Caco-2 (cell line): Measurements from ENCODE around the gene BMP4. TPM values are rescaled to one million over a fixed set of nuclear protein-coding genes. Genes with fewer than 3 reads are reported as not detected.

Source experiments
- Bru-seq: library from RNA; stranded (reverse); fragments of 400-500 nt; gene quantifications from one replicate; lab custom pipeline; 2021; lab: Mats Ljungman, UMichigan
- BruChase-seq, 2 experiments: library from RNA; stranded (reverse); fragments of 400-500 nt; gene quantifications; one replicate each; lab custom pipeline; 2021; lab: Mats Ljungman, UMichigan
- BruUV-seq: library from RNA; stranded (reverse); fragments of 400-500 nt; replicated peaks from 2 replicates; lab custom pipeline; 2021; lab: Mats Ljungman, UMichigan
- CTCF ChIA-PET: fragments of 300-600 bp; sonication (Branson Sonifier 250); formaldehyde crosslinking; loops from one replicate; lab custom pipeline; 2022; ENCODE audit warnings: antibody characterized with exemption; lab: Charles Lee
- POLR2A ChIA-PET: fragments of 300-600 bp; sonication (Branson Sonifier 250); formaldehyde crosslinking; loops from one replicate; lab custom pipeline; 2022; ENCODE audit warnings: antibody characterized with exemption; lab: Charles Lee
- DNase-seq, 2 experiments: peaks; one replicate each; pipeline versions ENCODE4 v3.0.0 to v3.0.0-alpha.2; 2020 to 2022
- H3K27me3 ChIP-seq: replicated peaks from 2 replicates; pipeline ENCODE4 v1.6.0; 2011; ENCODE audit warnings: low read length; ENCODE audit not compliant: control insufficient read depth, insufficient read depth
- H3K36me3 ChIP-seq: 2 replicates; pipeline ENCODE4 v1.5.1; 2011; ENCODE audit warnings: low read length; ENCODE audit not compliant: control insufficient read depth, insufficient read depth
- H3K4me1 ChIP-seq: fragments of 250-450 bp; sonication (Bioruptor Pico); 2 replicates; pipeline ENCODE4 v1.5.1; 2020; ENCODE audit warnings: mild to moderate bottlenecking
- H3K4me3 ChIP-seq: 2 replicates; pipeline ENCODE4 v1.5.1; 2011; ENCODE audit warnings: low read depth, mild to moderate bottlenecking, control low read depth, low read length
- H3K9me3 ChIP-seq: fragments of 250-450 bp; sonication (Bioruptor Pico); 2 replicates; pipeline ENCODE4 v1.5.1; 2020; ENCODE audit warnings: mild to moderate bottlenecking, moderate library complexity
- H3K27ac Mint-ChIP-seq: one replicate; pipeline ENCODE4 v1.8.0; 2022; ENCODE audit warnings: mixed read lengths; ENCODE audit not compliant: unreplicated experiment
- H3K27me3 Mint-ChIP-seq: one replicate; pipeline ENCODE4 v1.8.0; 2022; ENCODE audit warnings: mixed read lengths; ENCODE audit not compliant: insufficient read depth, unreplicated experiment
- H3K36me3 Mint-ChIP-seq: one replicate; pipeline ENCODE4 v1.8.0; 2022; ENCODE audit warnings: mild to moderate bottlenecking, mixed read lengths; ENCODE audit not compliant: insufficient read depth, unreplicated experiment
- H3K4me1 Mint-ChIP-seq: one replicate; pipeline ENCODE4 v1.8.0; 2022; ENCODE audit warnings: low read depth, mixed read lengths; ENCODE audit not compliant: unreplicated experiment
- H3K4me3 Mint-ChIP-seq: one replicate; pipeline ENCODE4 v1.8.0; 2022; ENCODE audit warnings: mild to moderate bottlenecking, moderate library complexity, mixed read lengths; ENCODE audit not compliant: unreplicated experiment
- H3K9me3 Mint-ChIP-seq: one replicate; pipeline ENCODE4 v1.8.0; 2022; ENCODE audit warnings: mixed read lengths; ENCODE audit not compliant: unreplicated experiment
- CTCF ChIP-seq, 2 experiments: fragments of 200-600 bp in 1 of 2; IDR thresholded peaks; 1 replicate in 1 of 2; 2 replicates in 1 of 2; pipeline versions ENCODE4 v1.5.1 to v1.8.0; 2011 to 2022; ENCODE audit warnings: antibody characterized with exemption in 1 of 2, control low read depth in 1 of 2, inconsistent platforms in 1 of 2, low read depth in 1 of 2, low read length in 1 of 2, mild to moderate bottlenecking in 1 of 2, moderate library complexity in 1 of 2; ENCODE audit not compliant: insufficient read depth in 1 of 2, severe bottlenecking in 1 of 2, unreplicated experiment in 1 of 2
- intact Hi-C: fragments of 100-400 bp; cut with micrococcal nuclease; formaldehyde crosslinking; loops from one replicate; pipeline ENCODE4 v1.10.0; 2022; ENCODE audit not compliant: unreplicated experiment
- long read RNA-seq: library from polyadenylated mRNA; stranded (forward); transcript quantifications from one replicate; pipeline ENCODE4 v2.0.0, GENCODE V29; 2022
- total RNA-seq: library from RNA; stranded (reverse); gene quantifications from 2 replicates; pipeline ENCODE4 v1.2.3, GENCODE V29; 2022

BMP4 gene
- total RNA-seq (108 and 113 TPM in 2 replicates), Bru-seq, nascent RNA (percentile 98 among the genes with signal in this experiment), BruChase-seq, experiment 1, labeled RNA remaining after a 2-hour chase (percentile 98 among the genes with signal in this experiment), BruChase-seq, experiment 2, labeled RNA remaining after a 6-hour chase (percentile 89 among the genes with signal in this experiment)
- long read RNA-seq, transcript BMP4-201 (4 exons, 1,917 nt): major isoform, 32 of 72 reads
- long read RNA-seq, transcript BMP4-206 (4 exons, 1,708 nt): minor isoform, 8 of 72 reads
- long read RNA-seq, partial matches to known transcripts: 4 of 72 reads
- long read RNA-seq, other reads (novel, unspliced or antisense): 22 of 72 reads

GRCh38 chr14:53956427-53957201 lies at the start of gene BMP4:
TSS of gene BMP4 (minus strand) at chr14:53956825. CDS start at chr14:53952222, 4,603 bp downstream.
- ChIA-PET POLR2A (interaction anchor here (0.6 to 2.1 kb wide), 12 partner anchors 12 to 512 kb away, joined by 3 to 14 read pairs (median 4); no protein-coding TSS in a partner anchor), CTCF (interaction anchor here (0.6 to 2.7 kb wide), 13 partner anchors 27 to 440 kb away, joined by 3 to 36 read pairs (median 4); partner anchors contain the start of gene CDKN3)
- peak in 1 of 2 experiments; percentile 24 for TF ChIP-seq CTCF (IDR thresholded peaks at IDR 0.05; ENCODE audit: insufficient read depth in 1 of 2, low read depth in 1 of 2, low read length in 1 of 2, severe bottlenecking in 1 of 2, unreplicated experiment in 1 of 2)
- TSS peak; percentile 64 for BruUV-seq
- Mint-ChIP-seq H3K4me3 (peak within 1 kb of the TSS; percentile 100), H3K36me3 (peaks cover 54% of the 10 kb centered on the region), H3K4me1 (peaks cover 16% of the 10 kb centered on the region), H3K27ac (peak within 1 kb of the TSS; percentile 80), H3K27me3 (no peaks in the 10 kb centered on the region), H3K9me3 (no peaks in the 10 kb centered on the region)
- H3K9me3 ChIP-seq: no peaks in the 10 kb centered on the region
- no peaks in the 10 kb centered on the region; the same call in 1 of the 2 replicates for H3K36me3 ChIP-seq
- peaks cover 23% of the 10 kb centered on the region for H3K4me1 ChIP-seq
- intact Hi-C loops: loop anchor here (1.0 to 10.0 kb wide), 5 partner anchors 26 to 382 kb away; no protein-coding TSS in a partner anchor
- H3K4me3 ChIP-seq: peak within 1 kb of the TSS; percentile 51
- H3K27me3 ChIP-seq: no peaks in the 10 kb centered on the region
- DNase-seq: peak; percentile 94 to 96

- DNase-seq: no peak
- no peaks in the 10 kb centered on the region for H3K36me3 ChIP-seq
- BruUV-seq: no TSS peak
- H3K4me1 ChIP-seq: peaks cover 45% of the 10 kb centered on the region
- peak overlapping the region; percentile 96 for H3K27ac Mint-ChIP-seq
- POLR2A ChIA-PET: no interaction called here
- CTCF ChIA-PET: no interaction called here
- no peak overlapping the region for H3K4me3 Mint-ChIP-seq
- TF ChIP-seq CTCF (IDR thresholded peaks at IDR 0.05; ENCODE audit: insufficient read depth in 1 of 2, low read depth in 1 of 2, low read length in 1 of 2, severe bottlenecking in 1 of 2, unreplicated experiment in 1 of 2): no peak
- H3K4me3 ChIP-seq: no peak overlapping the region
- H3K9me3 ChIP-seq: peaks cover 4% of the 10 kb centered on the region; the same call in 1 of the 2 replicates
- intact Hi-C loops: loop anchor here (5.0 kb wide), 1 partner anchor 391 kb away; no protein-coding TSS in a partner anchor
- H3K36me3 Mint-ChIP-seq: peaks cover 27% of the 10 kb centered on the region
- H3K4me1 Mint-ChIP-seq: peaks cover 41% of the 10 kb centered on the region
- peaks cover 15% of the 10 kb centered on the region for H3K9me3 Mint-ChIP-seq
- H3K27me3 Mint-ChIP-seq: no peaks in the 10 kb centered on the region
- no peaks in the 10 kb centered on the region for H3K27me3 ChIP-seq
These were observed 46.4 kb upstream of the BMP4 start for GRCh38 chr14:54003064-54003463.

- Mint-ChIP-seq H3K27ac (peak overlapping the region; percentile 96), H3K36me3 (peaks cover 27% of the 10 kb centered on the region), H3K27me3 (no peaks in the 10 kb centered on the region), H3K4me1 (peaks cover 45% of the 10 kb centered on the region), H3K4me3 (no peak overlapping the region), H3K9me3 (peaks cover 15% of the 10 kb centered on the region)
- Histone ChIP-seq H3K27me3 (no peaks in the 10 kb centered on the region), H3K9me3 (peaks cover 4% of the 10 kb centered on the region; the same call in 1 of the 2 replicates), H3K36me3 (no peaks in the 10 kb centered on the region), H3K4me1 (peaks cover 49% of the 10 kb centered on the region), H3K4me3 (no peak overlapping the region)
- no peak for DNase-seq
- BruUV-seq: no TSS peak
- CTCF ChIA-PET: no interaction called here
- POLR2A ChIA-PET: interaction anchor here (2.4 kb wide), 1 partner anchor 49 kb away, joined by 12 read pairs; no protein-coding TSS in a partner anchor
- intact Hi-C loops: loop anchor here (5.0 kb wide), 1 partner anchor 390 kb away; no protein-coding TSS in a partner anchor
- no peak for TF ChIP-seq CTCF (IDR thresholded peaks at IDR 0.05; ENCODE audit: insufficient read depth in 1 of 2, low read depth in 1 of 2, low read length in 1 of 2, severe bottlenecking in 1 of 2, unreplicated experiment in 1 of 2)
These were observed 46.0 kb upstream of the BMP4 start for GRCh38 chr14:54002653-54003052.
